ENCODE measurements around the gene SYMPK.
A peak's percentile ranks its signal among the peaks of the same experiment; 100 is the strongest.

The SYMPK gene

DNA sequence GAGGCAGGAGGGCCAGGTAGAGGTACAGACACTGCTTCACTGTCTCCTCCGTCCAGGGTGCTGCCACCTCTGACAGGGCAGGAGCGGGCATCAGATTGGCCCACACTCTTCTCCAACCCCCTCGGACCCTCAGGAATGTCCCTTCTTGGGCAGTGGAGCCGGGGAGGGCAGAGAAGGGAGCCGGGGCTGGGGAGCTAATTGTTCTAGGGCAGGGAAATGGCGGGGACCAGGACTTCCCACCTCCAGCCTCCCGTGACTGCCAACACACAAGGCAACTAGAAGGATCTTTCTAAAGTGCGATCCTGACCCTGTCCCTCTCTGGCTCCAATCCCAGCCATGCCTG lies 37.7 kb downstream of the SYMPK start:
- DNase-seq (ENCODE audit: low spot score): no peak

DNA sequence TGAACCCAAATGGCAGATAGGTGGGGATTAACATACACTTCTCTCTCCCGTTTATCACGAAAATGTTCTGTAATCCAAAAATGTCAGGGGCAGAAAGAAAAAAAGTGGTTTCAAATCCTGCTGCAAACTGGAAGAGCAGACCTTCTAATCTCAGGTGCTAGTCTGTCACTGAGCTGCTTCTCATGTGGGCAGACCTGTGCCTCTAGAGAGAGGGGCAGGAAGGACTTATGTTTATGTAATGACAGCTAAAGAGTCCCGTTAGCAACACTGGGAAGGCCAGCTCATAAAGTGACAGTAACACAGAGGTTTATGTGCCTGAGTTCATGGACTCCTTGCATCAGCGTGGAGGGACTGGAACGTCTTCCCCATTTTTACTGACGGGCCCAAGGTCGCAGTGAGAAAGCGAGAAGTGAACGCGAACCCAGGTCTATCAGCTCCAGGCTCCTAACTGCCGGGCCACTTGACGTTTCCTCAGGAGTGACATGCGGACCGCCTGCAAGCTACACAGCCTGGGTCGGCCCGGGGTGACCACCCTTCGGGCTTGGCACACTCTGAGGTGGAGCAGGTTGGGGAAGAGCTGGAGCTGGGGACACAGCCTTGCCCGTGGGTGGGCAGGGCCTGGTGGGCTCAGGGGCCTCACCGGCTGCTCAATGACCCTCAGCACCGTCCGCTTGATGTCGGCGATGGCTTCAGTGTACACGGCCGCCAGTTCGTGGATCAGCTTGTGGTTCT lies 38.2 kb downstream of the SYMPK start:
- no peak for DNase-seq (ENCODE audit: low spot score)

DNA sequence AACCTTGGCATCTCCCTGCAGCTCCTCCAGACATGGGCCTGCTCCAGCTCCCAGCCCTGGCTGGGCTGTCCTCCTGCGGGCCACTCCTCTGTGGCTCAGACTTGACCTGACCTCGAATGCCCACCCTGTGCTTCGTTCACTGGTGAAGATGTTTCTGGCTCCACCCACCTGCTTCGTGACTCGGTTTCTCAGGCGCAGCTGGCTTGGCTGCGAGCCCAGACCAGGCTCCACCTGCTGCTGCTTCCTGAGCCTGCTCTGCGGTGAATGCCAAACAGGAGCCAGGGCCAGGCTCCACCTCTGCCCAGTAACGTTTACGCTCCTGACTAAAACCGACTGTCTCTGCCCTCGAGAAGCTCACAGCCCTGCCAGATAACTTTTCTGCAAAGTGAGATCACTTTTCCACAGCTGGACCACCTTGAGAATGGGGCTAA lies 38.9 kb downstream of the SYMPK start:
- no peak for DNase-seq (ENCODE audit: low spot score)

DNA sequence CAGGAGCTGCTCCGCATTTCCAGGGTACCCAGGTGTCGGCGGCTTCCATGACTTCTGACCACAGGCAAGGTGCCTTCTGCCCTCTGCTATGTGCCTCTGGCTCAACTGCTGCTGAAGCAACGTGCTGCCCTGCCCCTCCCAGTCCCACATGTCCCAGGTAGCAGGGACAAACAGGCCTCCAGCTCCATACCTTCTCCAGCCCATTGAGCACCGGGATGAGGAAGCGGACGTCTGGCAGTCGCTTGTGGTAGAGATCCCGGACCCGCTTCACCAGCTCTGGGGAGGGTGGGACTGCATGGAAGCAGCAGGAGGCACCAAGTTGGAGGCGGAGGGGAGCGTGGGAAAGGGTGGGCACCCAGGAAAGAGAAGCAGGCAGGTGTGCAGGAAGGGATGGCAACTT lies 39.8 kb downstream of the SYMPK start:
- DNase-seq (ENCODE audit: low spot score): no peak

DNA sequence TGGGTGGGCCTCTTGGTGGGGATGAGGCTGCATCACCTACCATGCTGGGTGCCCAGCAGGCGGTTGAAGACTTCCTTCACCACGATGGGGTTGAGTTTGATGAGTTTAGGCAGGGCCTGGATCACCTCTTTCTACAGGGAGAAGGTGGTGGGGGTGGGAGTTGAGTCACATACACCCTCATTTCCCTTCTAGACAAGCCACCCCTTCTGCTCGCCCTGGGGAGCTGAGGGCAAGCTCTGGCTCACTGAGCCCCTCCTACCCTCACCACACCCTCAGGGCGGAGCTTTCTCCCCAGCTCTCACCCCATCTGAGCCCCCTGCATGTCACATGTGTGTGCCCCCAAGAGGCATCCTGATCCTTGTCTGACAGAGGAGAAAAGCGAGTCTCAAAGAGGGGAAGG lies 40.2 kb downstream of the SYMPK start:
- DNase-seq (ENCODE audit: low spot score): no peak

DNA sequence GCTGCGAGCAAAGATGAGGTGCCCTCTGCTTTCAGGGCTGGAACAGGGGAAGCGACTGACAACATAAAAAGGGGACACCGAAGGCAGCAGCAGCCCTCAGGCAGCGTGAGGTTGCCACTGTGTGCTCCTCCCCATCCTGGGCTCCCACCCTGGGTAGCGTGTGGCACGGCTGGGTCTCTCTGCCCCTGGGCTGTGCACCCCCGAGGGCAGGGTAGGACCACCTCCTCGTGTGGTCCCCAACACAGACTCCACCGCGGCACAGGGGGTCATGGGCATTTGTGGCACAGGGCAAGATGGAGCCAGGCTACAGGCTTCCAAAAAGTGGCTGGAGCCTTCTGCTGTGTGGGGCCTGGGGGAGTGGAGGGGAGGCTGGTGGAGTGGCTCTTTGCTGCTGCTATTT lies 41.4 kb downstream of the SYMPK start:
- DNase-seq (ENCODE audit: low spot score): no peak

DNA sequence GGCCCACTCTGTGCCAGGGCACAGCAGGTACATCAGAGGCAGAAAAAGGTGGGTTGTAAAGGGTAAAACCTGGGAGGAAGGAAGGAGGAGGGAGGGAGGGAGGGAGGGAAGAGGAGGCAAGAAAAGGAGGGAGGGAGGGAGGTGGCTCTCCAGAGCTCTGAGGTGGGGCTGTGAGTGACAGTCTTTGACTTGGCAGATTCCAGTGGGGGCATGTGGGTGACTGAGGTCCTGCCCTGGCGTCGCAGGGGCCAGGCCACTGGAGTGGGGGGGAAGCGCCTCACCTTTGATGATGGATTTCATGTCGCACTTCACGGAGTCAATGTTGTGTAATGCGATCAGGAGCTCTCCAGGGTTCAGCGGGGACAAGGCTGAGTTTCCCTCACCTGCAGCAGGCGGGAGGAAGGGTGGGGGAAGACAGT lies 41.8 kb downstream of the SYMPK start:
- DNase-seq (ENCODE audit: low spot score): no peak

DNA sequence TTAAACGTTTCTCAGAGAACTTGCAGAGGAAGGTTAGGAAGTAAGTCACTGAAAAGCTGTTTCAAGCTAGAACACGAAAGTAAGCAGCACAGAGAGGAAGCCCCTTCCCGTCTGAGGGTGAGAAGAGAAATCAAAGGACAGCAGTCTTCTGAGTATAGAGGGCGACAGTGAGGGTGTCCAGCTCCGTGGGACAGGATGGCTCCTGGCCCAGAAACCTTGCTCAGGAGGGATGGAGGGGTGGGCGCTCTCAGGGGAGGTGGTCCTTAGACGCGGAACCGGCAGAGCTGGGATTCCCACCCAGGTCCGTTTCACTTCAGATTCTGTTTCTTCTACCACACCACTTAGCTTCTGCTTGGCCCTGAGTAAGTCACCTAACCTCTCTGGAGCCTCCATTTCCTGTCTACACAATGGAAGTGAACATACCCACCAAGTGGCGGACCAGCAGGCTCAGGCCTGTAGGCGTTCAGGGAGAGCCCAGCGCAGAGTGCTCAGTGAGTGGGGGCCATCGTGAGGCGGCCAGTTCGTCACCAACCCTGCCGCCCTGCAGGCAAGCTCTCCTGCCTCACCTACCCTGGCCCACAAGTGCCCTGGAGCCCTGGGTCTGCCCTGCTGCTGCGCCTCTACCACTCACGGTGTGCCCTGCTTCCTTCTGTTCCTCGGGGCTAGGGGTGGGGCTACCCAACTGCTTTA lies 42.4 kb downstream of the SYMPK start:
- DNase-seq (ENCODE audit: low spot score): no peak

DNA sequence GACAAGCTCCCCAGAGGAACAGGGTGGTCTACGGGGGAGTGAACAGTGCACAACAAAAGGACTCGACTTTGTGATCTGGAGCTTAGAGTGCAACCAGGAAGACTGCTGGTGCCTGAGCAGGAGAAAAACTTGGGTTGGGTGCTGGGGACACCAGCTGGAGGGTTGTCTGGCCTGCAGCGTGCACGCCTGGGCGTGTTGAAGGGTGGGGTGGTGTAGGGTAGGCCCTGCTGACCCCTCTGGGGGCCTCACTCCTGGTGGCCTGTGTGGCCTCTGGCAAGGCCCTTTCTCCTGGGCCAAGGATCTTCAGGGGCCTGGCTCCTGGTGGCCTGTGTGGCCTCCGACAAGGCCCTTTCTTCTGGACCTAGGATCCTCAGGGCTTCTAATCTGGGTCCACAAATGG lies 43.2 kb downstream of the SYMPK start:
- no peak for DNase-seq (ENCODE audit: low spot score)

DNA sequence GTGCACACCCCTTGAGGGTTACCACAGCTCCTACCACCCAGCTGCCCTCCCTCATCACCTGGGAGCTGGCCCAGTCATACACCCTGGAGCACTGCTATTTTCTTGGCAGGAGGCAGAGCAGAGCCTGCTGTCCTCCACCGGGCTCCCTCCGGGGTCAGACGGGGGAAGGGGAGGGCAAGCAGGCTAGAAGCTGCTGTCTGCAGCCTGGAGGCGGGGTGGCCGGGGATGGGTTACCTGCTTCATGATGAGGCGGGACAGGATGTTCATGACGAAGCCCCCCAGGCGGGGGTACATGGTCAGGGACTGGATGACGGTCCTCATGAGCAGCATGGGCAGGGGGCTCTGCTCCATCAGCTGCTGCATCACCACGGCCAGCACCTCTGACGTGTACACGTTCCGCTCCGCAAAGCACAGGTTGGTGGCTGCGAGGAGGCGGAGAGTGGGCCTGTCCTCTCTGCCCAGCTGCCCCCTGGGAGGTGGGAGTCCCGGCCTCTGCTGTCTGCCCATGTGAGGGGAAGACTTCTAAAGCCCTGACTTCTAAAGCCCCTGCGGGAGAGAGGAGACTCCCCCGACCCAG lies 45.1 kb downstream of the SYMPK start:
- DNase-seq (ENCODE audit: low spot score): no peak

DNA sequence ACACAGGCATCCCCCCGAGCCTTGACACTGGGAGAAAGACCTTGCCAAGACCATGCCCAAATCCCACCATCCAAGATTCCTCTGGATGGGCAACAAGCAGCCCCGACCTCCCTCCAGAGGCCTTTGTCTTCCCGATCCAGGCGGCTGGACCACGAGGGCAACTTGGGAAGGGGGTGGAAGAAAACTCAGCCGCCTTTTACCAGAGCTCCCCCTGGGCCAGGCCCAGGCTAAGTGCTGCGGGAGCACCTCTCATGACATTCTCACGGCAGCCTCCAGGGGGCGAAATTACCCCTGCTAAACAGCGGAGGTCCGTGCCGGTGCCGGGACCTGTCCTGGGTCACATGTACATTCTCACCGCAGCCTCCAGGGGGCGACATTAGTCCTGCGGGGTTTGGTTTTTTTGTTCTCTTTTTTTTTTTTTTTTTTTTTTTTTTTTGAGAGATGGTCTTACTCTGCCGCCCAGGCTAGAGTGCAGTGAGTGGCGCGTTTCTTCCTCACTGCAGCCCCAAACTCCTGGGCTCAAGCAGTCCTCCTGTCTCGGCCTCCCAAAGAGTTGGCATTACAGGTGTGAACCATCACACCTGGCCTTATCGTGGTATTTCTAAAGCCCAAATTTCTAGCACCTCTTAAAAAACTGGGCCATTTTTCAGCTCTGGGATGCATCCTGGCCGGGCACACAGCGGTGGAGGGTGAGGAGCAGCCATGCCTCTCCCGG lies 45.8 kb downstream of the SYMPK start:
- peak; percentile 95 for DNase-seq (ENCODE audit: low spot score)

DNA sequence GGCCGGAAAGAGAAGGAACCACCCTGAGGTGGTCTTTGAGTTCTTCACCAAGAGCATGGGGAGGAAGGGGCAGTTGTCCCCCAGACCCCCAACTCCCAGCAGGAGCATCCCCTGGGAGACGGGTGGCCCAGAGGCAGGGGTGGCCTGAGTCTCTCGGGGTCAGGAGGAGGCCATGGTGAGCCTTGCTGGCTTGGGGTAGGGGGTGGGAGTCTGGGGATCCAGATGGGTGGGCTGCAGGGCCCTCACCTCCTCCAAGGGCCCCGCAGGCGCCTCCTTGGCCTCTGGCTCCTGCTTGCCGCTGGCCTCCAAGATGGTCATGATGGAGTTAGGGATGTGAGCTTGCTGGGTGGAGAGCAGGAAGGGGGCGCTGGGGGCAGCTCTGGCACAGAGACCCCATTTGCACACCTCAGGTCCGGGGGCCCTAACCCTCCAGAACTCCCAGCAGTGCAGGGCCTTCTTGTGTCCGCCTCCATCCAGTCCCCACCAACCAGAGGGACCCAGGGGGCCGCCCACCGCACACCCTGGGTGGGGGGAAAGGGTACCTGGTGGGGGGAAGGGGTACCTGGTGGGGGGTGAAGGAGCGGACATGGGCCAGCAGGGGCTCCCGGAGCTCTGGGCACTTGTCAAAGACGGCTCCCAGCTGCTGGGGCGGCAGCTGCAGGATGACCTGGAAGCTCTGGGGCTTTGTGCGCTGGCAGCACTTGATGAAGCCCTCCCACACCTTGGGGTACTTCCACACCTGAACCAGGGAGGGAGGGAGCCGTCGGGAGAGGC lies 46.5 kb downstream of the SYMPK start:
- no peak for DNase-seq (ENCODE audit: low spot score)

DNA sequence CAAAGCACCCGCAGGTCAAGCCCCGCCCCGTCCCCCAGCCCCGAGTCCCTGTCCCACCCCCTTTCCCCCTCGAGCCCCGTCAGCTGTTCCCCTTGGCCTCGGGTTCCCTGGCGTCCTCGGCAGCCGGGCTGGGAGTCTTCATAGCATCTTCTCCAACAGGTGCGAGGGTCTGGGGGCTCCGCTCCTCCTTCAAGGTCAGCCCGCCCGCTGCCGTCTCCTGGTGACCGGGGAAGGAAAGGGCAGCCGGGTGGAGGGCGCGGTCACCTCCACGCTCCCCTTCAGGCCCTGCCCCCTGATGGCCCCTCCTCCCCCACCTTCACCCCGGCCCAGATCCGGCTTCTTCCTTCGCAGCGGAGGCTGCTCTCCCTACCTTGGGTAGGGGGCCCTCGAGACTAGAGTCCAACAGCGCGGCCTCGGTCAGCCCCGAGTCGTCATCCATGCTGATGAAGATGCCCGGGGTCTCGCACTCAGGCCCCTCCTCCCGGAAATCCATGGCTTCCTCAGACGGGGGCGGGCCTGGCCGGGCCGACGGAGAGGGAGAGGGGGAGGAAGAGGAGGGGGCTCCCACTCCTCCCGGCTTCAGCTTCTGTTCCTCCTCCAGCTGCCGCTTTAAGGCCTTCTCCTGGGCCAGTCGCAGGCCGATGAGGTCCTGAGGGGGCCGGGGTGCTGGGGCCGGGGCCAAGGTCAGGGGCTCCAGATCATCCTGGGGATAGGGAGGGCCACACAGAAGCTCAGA lies 47.3 kb downstream of the SYMPK start:
- DNase-seq (ENCODE audit: low spot score): no peak

DNA sequence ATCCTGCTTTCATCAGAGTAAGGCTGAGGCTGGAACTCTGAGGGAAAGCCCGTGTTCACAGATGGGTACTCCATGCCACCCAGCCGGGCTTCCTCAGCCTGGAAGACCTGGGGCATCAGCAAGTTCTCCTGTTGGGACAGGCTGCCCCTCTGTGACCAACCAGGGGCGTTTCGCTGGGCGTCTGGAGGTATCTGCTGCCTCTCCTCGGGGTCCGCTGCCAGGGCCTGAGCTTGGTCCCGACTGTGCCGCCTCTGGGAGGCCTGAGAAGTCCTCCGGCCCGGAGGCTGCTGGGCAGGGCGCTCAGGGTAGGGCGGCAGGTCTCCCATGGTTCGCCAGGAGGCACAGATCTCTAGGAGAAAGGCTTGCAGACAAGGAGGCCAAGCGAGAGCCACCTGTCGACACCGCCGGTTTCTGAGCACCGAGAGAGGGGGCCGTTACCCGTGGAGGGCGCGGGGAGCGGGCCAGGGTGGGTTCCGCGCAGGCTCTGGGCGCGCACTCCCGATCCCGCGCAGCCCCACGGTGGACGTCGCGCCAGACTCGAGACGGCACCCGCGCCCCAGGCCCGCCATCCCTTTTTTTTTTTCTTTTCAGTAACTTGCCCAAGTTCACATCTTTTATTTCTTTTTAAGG lies 48.0 kb downstream of the SYMPK start, which contains the start of gene RSPH6A:
TSS of gene RSPH6A (minus strand) at position 458 of the 630 bp plus-strand sequence. CDS start at position 326, 132 bp downstream.
- no peak for DNase-seq (ENCODE audit: low spot score)

DNA sequence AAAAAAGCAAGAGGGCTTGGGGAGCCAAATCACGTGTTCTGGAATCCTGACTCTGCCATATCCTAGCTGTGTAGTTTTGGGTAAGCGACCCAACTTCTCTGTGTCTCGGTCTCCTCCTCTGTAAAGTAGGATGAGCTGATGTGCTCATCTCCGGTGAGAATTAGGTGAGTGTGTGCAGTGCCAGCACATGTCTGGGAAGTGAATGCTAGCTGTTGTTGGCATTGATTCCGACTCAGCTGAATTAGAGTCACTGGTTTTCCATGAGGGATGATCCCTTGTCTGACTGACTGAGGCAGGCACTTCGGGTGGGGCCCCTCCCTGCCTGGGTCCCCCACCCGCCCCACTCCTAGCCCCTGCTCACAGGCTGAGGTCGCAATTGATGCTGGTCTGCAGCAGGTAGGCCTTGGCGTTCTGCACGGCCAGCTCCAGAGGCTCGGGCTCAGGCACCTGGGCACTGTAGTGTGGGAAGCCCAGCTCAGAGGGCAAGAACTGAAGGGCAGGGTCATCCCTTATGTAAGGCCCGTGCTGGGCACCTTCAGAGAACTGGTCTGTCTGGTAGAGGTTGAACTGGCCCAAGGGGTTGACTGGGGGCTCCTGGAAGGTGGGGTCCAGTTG lies 48.7 kb downstream of the SYMPK start:
- no peak for DNase-seq (ENCODE audit: low spot score)

DNA sequence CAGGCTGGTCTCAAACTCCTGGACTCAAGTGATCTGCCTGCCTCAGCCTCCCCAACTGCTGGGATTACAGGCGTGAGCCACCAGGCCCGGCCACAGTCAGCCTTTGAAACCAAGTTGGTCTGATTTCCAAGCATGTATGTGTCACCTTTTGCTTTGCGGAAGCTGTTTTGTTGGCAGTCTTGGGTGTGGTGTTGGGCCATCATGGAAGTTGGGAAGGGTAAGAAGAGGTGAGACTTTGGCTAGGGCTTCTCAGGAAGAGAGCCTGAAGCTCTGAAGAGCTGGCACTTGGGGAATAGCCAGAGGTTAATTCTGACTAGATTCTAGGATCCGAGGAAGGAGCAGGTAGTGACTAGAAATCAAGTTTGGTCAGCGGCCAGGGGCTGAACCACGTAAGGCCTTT lies 50.6 kb downstream of the SYMPK start:
- no peak for DNase-seq (ENCODE audit: low spot score)

DNA sequence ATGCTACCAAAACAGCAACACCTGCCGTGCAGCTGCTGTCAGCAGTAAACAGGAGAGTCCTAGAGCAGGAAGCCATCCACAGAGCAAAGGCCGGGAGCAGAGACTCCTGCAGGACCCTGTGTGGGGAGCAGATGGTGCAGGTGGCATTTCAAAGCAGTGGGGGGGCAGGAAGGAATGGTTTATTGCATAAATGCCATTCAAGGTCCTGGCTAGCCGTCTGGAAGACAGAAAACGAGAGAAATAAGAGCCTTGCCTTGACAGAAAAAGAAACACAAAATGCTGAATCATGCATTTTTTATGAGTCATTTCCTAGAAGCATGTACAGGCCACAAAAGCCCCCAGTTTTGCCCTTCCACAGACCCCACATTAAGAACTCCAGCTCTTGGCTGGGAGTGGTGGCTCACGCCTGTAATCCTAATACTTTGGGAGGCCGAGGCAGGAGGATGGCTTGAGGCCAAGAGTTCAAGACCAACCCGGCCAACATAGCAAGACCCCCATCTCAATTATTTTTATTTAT lies 53.2 kb downstream of the SYMPK start:
- peak; percentile 12 for DNase-seq (ENCODE audit: low spot score)

DNA sequence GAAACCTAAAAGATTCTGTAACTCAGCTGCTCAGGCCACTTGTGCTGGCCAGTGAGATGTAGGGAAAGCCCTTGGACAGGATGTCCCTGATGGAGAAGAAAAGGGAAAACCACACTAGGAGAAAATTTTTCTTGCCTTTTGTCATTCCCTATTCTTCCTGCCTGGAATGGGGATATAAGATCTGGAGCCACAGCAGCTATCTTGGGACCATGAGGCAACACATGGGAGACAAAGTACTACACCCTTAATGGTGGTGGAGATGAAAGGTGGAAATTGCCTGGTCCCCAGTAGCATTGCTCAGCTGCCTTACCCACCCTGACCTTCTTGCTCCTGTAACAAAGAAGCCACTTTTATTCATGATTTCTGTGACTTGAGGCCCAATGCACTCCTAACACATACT lies 57.2 kb downstream of the SYMPK start:
- no peak for DNase-seq (ENCODE audit: low spot score)

DNA sequence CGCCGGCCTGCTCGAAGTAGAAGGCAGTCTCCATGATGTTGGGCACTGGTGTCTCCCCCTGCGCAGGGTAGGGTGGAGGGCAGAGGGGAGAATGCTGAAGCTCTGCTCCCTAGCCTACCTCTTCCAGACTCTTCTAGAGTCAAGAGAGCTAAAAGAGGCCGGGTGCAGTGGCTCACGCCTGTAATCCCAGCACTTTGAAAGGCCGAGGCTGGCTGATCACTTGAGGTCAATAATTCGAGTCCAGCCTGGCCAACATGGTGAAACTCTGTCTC lies 58.1 kb downstream of the SYMPK start:
- DNase-seq (ENCODE audit: low spot score): no peak
